ENCODE data around the gene GALNT18. TPM values are rescaled to one million over a fixed set of nuclear protein-coding genes. Genes with fewer than 3 reads are reported as not detected.

GALNT18 gene
- total and polyA plus RNA-seq, 4 donors, result 2.1 to 11.0 (median 3.8) TPM

DNA sequence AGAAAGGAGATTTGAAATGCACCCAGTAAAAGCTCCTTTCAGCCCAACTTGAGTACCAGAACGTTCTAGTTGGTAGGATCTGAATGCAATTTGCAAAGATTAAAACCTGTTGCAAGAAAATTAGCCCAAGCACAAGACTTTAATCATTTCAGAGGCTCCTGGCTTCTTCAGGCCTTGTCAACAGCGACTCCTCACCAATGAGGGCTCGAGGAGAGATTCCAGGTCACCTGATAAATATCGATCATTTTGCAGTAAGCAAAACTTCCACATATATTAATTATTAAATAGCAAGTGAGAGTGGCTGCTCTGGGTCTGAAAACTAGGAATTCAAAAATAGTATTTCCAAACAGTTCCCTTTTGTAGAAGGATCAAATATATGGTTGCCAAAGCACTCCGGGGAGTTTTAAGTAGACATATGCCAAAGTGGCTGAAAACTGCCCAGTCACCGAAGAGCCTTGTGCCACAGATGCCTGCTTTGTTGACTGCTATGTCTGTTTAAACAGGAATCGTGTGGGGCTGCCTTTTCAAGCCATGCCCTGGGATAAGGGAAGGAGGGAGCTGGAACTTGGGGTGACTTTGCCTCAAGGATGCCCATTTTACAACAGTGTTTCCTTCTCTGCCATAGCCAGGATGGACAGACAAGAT is 332.7 kb downstream of the GALNT18 start:
- WGBS, result 89% methylated on average over 7 of the region's 7 CpGs
- Histone ChIP-seq H3K27ac (ENCODE audit: low read depth in 1 of 2, low read length in 2 of 2) (no peak overlapping the region), H3K4me1 (ENCODE audit: control insufficient read depth in 4 of 4, insufficient read depth in 4 of 4, low read length in 3 of 4) (peaks cover 3 to 26% (median 9%) of the 10 kb centered on the region in 4 donors), H3K4me3 (ENCODE audit: low read depth in 1 of 3, low read length in 3 of 3) (no peak overlapping the region), H3K9ac (ENCODE audit: low read depth in 1 of 2, low read length in 2 of 2) (no peak overlapping the region), H3K27me3 (ENCODE audit: control insufficient read depth in 4 of 4, insufficient read depth in 4 of 4, low read length in 3 of 4) (no peaks in the 10 kb centered on the region), H3K36me3 (ENCODE audit: control insufficient read depth in 4 of 4, insufficient read depth in 3 of 4, low read depth in 1 of 4, low read length in 3 of 4) (peaks cover 0 to 10% (median 4%) of the 10 kb centered on the region in 4 donors), H3K9me3 (ENCODE audit: control insufficient read depth in 4 of 4, low read length in 3 of 4) (no peaks in the 10 kb centered on the region)
- no peak for DNase-seq (ENCODE audit: low spot score)
- TF ChIP-seq, protein P1, sequence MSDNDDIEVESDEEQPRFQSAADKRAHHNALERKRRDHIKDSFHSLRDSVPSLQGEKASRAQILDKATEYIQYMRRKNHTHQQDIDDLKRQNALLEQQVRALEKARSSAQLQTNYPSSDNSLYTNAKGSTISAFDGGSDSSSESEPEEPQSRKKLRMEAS (IDR thresholded peaks at IDR 0.05), result no peak
- TF ChIP-seq, protein P2, sequence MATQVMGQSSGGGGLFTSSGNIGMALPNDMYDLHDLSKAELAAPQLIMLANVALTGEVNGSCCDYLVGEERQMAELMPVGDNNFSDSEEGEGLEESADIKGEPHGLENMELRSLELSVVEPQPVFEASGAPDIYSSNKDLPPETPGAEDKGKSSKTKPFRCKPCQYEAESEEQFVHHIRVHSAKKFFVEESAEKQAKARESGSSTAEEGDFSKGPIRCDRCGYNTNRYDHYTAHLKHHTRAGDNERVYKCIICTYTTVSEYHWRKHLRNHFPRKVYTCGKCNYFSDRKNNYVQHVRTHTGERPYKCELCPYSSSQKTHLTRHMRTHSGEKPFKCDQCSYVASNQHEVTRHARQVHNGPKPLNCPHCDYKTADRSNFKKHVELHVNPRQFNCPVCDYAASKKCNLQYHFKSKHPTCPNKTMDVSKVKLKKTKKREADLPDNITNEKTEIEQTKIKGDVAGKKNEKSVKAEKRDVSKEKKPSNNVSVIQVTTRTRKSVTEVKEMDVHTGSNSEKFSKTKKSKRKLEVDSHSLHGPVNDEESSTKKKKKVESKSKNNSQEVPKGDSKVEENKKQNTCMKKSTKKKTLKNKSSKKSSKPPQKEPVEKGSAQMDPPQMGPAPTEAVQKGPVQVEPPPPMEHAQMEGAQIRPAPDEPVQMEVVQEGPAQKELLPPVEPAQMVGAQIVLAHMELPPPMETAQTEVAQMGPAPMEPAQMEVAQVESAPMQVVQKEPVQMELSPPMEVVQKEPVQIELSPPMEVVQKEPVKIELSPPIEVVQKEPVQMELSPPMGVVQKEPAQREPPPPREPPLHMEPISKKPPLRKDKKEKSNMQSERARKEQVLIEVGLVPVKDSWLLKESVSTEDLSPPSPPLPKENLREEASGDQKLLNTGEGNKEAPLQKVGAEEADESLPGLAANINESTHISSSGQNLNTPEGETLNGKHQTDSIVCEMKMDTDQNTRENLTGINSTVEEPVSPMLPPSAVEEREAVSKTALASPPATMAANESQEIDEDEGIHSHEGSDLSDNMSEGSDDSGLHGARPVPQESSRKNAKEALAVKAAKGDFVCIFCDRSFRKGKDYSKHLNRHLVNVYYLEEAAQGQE (IDR thresholded peaks at IDR 0.05), result no peak
- TF ChIP-seq, protein P3, sequence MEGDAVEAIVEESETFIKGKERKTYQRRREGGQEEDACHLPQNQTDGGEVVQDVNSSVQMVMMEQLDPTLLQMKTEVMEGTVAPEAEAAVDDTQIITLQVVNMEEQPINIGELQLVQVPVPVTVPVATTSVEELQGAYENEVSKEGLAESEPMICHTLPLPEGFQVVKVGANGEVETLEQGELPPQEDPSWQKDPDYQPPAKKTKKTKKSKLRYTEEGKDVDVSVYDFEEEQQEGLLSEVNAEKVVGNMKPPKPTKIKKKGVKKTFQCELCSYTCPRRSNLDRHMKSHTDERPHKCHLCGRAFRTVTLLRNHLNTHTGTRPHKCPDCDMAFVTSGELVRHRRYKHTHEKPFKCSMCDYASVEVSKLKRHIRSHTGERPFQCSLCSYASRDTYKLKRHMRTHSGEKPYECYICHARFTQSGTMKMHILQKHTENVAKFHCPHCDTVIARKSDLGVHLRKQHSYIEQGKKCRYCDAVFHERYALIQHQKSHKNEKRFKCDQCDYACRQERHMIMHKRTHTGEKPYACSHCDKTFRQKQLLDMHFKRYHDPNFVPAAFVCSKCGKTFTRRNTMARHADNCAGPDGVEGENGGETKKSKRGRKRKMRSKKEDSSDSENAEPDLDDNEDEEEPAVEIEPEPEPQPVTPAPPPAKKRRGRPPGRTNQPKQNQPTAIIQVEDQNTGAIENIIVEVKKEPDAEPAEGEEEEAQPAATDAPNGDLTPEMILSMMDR (IDR thresholded peaks at IDR 0.05; ENCODE audit: low read depth, low read length, missing input control), result no peak
- TF ChIP-seq RXRA (IDR thresholded peaks at IDR 0.05), result no peak
- TF ChIP-seq NR2F2 (IDR thresholded peaks at IDR 0.05), result no peak
- TF ChIP-seq, protein P4, sequence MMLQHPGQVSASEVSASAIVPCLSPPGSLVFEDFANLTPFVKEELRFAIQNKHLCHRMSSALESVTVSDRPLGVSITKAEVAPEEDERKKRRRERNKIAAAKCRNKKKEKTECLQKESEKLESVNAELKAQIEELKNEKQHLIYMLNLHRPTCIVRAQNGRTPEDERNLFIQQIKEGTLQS (IDR thresholded peaks at IDR 0.05), result no peak
- TF ChIP-seq SP1 (IDR thresholded peaks at IDR 0.05), result no peak
- TF ChIP-seq EGR1 (IDR thresholded peaks at IDR 0.05; ENCODE audit: low read depth in 2 of 2), result no peak
- no peak for TF ChIP-seq HNF4G (IDR thresholded peaks at IDR 0.05)
- no peak for TF ChIP-seq JUND (IDR thresholded peaks at IDR 0.05)
- TF ChIP-seq RAD21 (IDR thresholded peaks at IDR 0.05), result no peak
- TF ChIP-seq, protein P5, sequence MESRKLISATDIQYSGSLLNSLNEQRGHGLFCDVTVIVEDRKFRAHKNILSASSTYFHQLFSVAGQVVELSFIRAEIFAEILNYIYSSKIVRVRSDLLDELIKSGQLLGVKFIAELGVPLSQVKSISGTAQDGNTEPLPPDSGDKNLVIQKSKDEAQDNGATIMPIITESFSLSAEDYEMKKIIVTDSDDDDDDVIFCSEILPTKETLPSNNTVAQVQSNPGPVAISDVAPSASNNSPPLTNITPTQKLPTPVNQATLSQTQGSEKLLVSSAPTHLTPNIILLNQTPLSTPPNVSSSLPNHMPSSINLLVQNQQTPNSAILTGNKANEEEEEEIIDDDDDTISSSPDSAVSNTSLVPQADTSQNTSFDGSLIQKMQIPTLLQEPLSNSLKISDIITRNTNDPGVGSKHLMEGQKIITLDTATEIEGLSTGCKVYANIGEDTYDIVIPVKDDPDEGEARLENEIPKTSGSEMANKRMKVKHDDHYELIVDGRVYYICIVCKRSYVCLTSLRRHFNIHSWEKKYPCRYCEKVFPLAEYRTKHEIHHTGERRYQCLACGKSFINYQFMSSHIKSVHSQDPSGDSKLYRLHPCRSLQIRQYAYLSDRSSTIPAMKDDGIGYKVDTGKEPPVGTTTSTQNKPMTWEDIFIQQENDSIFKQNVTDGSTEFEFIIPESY (IDR thresholded peaks at IDR 0.05), result no peak
- no peak for TF ChIP-seq HNF4A (conservative IDR thresholded peaks at IDR 0.05)

DNA sequence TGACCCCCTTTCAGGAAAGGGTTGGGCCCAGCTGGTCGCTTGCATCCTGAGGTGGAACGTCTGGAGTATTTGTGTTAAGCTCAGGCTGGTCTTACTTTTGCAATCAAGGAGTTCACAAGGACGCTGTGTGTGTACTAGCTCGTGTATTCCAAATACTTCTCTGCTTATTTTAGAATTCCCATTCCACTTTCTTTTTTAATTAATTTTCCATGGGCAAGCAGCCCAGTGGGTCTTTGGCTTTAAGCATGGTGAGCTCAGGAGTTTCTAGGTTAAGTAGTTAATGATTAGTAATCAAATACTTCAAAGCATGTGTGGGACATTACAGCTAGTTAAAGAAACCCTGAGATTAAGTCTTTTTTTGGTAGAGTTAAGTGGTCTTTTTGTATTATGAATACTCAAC is 337.3 kb downstream of the GALNT18 start:
- Histone ChIP-seq H3K4me1 (ENCODE audit: control insufficient read depth in 4 of 4, insufficient read depth in 4 of 4, low read length in 3 of 4) (peaks cover 0 to 13% (median 2%) of the 10 kb centered on the region in 4 donors), H3K27me3 (ENCODE audit: control insufficient read depth in 4 of 4, insufficient read depth in 4 of 4, low read length in 3 of 4) (no peaks in the 10 kb centered on the region), H3K9me3 (ENCODE audit: control insufficient read depth in 4 of 4, low read length in 3 of 4) (no peaks in the 10 kb centered on the region), H3K4me3 (ENCODE audit: low read depth in 1 of 3, low read length in 3 of 3) (no peak overlapping the region), H3K36me3 (ENCODE audit: control insufficient read depth in 4 of 4, insufficient read depth in 3 of 4, low read depth in 1 of 4, low read length in 3 of 4) (peaks cover 0 to 10% (median 5%) of the 10 kb centered on the region in 4 donors), H3K27ac (ENCODE audit: low read depth in 1 of 2, low read length in 2 of 2) (no peak overlapping the region), H3K9ac (ENCODE audit: low read depth in 1 of 2, low read length in 2 of 2) (no peak overlapping the region)
- TF ChIP-seq TAF1 (conservative IDR thresholded peaks at IDR 0.05), result no peak
- TF ChIP-seq, protein P4 (IDR thresholded peaks at IDR 0.05), result no peak
- no peak for TF ChIP-seq NR2F2 (IDR thresholded peaks at IDR 0.05)
- peak in 1 of 2 donors; percentile 15 for TF ChIP-seq HNF4A (conservative IDR thresholded peaks at IDR 0.05)
- TF ChIP-seq JUND (IDR thresholded peaks at IDR 0.05), result no peak
- TF ChIP-seq EGR1 (IDR thresholded peaks at IDR 0.05; ENCODE audit: low read depth in 2 of 2), result no peak
- TF ChIP-seq FOXA2 (IDR thresholded peaks at IDR 0.05), result no peak
- TF ChIP-seq, protein P2 (IDR thresholded peaks at IDR 0.05), result no peak
- TF ChIP-seq, protein P5 (IDR thresholded peaks at IDR 0.05), result no peak
- 56% methylated on average over 4 of the region's 4 CpGs for WGBS
- no peak for DNase-seq (ENCODE audit: low spot score)

All from liver (tissue), 9 donors.